NCI-H1694 (cell line): ENCODE results near the gene CLIC5.

ENCODE experiments used
- DNase-seq: peaks from one replicate; lab custom pipeline; 2025; lab: John Stamatoyannopoulos, UW

The CLIC5 gene

GRCh38 chr6:45843848-45844521, 171.7 kb downstream of the CLIC5 start:
- DNase-seq, result no peak

GRCh38 chr6:45841062-45841461, 174.6 kb downstream of the CLIC5 start:
- DNase-seq, result no peak

GRCh38 chr6:45838996-45839395, 176.7 kb downstream of the CLIC5 start:
- DNase-seq, result no peak

GRCh38 chr6:45838451-45838850, 177.2 kb downstream of the CLIC5 start:
- no peak for DNase-seq

- DNase-seq, result no peak
Measured at GRCh38 chr6:45837541-45838200, 178.0 kb downstream of the CLIC5 start.

- DNase-seq, result no peak
Measured at GRCh38 chr6:45836984-45837383, 178.7 kb downstream of the CLIC5 start.

GRCh38 chr6:45836438-45836824, 179.2 kb downstream of the CLIC5 start:
- no peak for DNase-seq

GRCh38 chr6:45835721-45836437, 179.8 kb downstream of the CLIC5 start:
- no peak for DNase-seq

GRCh38 chr6:45832063-45832462, 183.6 kb downstream of the CLIC5 start:
- no peak for DNase-seq
